Right atrium auricular region (tissue), 2 donors: ENCODE results near the gene RPTOR. TPM values are rescaled to one million over a fixed set of nuclear protein-coding genes. Genes with fewer than 3 reads are reported as not detected.

Experiments
- DNase-seq: peaks from one replicate; pipeline ENCODE4 v3.0.0-alpha.2; 2019; ENCODE audit warnings: low spot score
- H3K27ac ChIP-seq, 2 donors: fragments of 200-600 bp; sonication (generic); 1 replicate in 1 of 2; 2 replicates in 1 of 2; pipeline ENCODE4 v1.5.1; 2016 to 2019
- H3K27me3 ChIP-seq, 2 donors: fragments of 200-600 bp; sonication (generic); one replicate each; pipeline versions ENCODE4 v1.5.1 to v1.6.0; 2017 to 2019
- H3K36me3 ChIP-seq: fragments of 200-600 bp; sonication (generic); one replicate; pipeline ENCODE4 v1.5.1; 2016
- H3K4me1 ChIP-seq, 2 donors: fragments of 200-600 bp; sonication (generic); one replicate each; pipeline versions ENCODE4 v1.5.1 to v1.6.0; 2017 to 2019
- H3K4me3 ChIP-seq, 2 donors: fragments of 200-600 bp; sonication (generic); 1 replicate in 1 of 2; 2 replicates in 1 of 2; pipeline ENCODE4 v1.5.1; 2017 to 2019; ENCODE audit warnings: mild to moderate bottlenecking in 1 of 2, moderate library complexity in 1 of 2
- H3K9me3 ChIP-seq, 2 donors: fragments of 200-600 bp; sonication (generic); one replicate each; pipeline ENCODE4 v1.5.1; 2019
- CTCF ChIP-seq, 2 donors: fragments of 200-600 bp; sonication (generic); IDR thresholded peaks; one replicate each; pipeline ENCODE4 v1.5.1; 2019; ENCODE audit warnings: antibody characterized with exemption in 2 of 2
- total RNA-seq, 2 donors: library from RNA; depleted of rRNA; stranded (reverse); fragments of >200 nt; gene quantifications; one replicate each; pipeline ENCODE4 v1.1.0, GENCODE V29; 2016

RPTOR gene
- total RNA-seq, 2 donors from 2014 or later, result 19.9 to 22.6 TPM

DNA sequence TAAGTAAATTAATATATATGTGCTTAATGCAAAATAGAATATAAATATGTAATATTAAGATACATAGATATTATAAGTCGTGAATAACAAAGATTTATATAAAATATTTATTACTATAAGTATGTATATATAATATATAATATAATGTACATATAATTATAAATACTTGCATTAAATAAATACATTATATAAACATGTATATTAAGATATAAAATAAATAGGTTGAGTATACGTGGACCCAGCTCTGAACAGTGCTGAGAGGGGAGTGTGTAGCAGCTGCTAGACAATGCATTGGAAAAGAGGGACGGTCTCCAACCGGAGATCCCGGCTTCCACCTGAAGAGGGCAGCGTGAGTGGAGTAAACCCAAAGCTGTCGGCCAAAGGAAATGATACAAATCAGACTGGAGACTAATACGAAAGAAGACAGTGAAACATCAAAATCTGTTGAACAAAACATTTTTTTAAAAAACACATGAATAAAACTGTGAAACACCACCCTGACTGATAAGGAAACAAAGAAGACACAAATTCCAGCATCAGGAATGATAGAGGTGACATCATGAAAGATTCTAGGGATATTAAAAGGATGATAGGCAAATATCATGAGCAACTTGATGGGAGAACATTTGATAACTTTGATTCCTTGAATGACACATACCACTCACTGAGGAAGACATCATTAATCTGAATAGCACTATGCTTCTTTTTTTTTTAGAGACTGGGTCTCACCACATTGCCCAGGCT is 321.6 kb downstream of the RPTOR start:
- no peak overlapping the region for H3K4me3 ChIP-seq
- no peaks in the 10 kb centered on the region for H3K27me3 ChIP-seq
- TF ChIP-seq CTCF (IDR thresholded peaks at IDR 0.05), result peak; percentile 34 to 76
- H3K9me3 ChIP-seq, result no peaks in the 10 kb centered on the region
- H3K4me1 ChIP-seq, result peaks cover 0 to under 1% of the 10 kb centered on the region in 2 donors
- peak; percentile 66 for DNase-seq
- H3K36me3 ChIP-seq, result no peaks in the 10 kb centered on the region
- no peak overlapping the region for H3K27ac ChIP-seq

DNA sequence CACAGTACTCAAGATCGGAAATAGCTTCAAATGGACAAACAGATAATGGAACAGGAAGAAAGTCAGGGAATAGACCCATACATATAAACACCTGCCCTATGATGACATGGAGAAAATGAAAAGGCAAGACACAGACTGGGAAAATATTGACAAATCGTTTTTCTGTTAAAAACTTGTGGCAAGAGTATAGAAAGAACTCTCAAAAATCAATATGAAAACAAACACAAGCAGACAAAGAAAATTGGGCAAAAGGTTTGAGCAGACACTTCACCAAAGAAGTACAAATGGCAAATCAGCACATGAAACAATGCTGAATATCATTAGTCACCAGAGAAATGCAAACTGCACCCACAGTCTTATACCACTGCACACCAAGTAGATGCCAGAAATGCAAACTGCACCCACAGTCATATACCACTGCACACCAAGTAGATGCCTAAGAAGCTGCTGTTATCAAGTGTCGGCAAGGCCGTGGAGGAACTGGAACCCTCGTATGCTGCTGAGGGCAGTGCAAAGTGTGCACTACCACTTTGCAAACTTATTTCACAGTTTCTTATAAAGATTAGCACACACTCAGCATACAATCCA is 323.5 kb downstream of the RPTOR start:
- Histone ChIP-seq H3K4me1 (peaks cover 0 to 19% of the 10 kb centered on the region in 2 donors), H3K27ac (no peak overlapping the region), H3K9me3 (no peaks in the 10 kb centered on the region), H3K4me3 (no peak overlapping the region), H3K27me3 (no peaks in the 10 kb centered on the region), H3K36me3 (no peaks in the 10 kb centered on the region)
- DNase-seq, result no peak
- TF ChIP-seq CTCF (IDR thresholded peaks at IDR 0.05), result no peak

DNA sequence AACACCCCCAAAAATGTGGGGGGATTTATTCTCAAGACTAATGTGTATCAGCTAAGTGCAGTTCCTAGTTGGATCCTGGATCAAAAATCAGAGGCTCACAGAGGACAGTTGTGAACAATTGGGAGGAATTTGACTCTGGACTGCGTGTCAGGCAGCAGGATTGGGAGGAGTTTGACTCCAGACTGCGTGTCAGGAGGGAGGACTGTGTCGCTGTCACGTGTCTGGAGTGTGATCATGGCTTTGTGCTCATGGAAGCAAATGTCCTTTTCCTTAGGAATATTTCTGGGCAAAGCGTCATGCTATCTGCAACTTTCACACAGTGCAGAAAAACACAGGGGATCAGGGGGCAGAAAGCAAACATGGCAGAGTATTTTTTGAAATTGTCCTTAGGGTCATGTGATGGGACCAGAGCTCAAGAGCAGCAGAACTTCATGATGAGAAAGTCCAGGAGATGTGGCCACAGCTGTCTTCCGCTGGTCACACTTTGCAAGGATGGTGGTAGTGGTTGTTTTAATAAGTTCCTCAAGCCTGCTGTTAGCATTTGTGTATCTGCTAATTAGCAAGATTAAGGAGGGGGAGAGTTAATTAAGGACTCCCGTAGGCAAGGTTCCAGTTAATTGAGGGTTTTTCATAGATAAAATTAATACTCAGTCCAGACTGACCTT is 325.0 kb downstream of the RPTOR start:
- H3K4me3 ChIP-seq, result no peak overlapping the region
- H3K36me3 ChIP-seq, result no peaks in the 10 kb centered on the region
- H3K27me3 ChIP-seq, result no peaks in the 10 kb centered on the region
- H3K4me1 ChIP-seq, result peaks cover 0 to 30% of the 10 kb centered on the region in 2 donors
- H3K27ac ChIP-seq, result no peak overlapping the region
- no peak for DNase-seq
- TF ChIP-seq CTCF (IDR thresholded peaks at IDR 0.05), result no peak
- no peaks in the 10 kb centered on the region for H3K9me3 ChIP-seq

- no peaks in the 10 kb centered on the region for H3K27me3 ChIP-seq
- peaks cover 0 to 30% of the 10 kb centered on the region in 2 donors for H3K4me1 ChIP-seq
- H3K27ac ChIP-seq, result no peak overlapping the region
- DNase-seq, result no peak
- no peaks in the 10 kb centered on the region for H3K36me3 ChIP-seq
- no peak overlapping the region for H3K4me3 ChIP-seq
- TF ChIP-seq CTCF (IDR thresholded peaks at IDR 0.05), result no peak
- no peaks in the 10 kb centered on the region for H3K9me3 ChIP-seq
Observed at GRCh38 chr17:80870401-80870800, 325.8 kb downstream of the RPTOR start.

DNA sequence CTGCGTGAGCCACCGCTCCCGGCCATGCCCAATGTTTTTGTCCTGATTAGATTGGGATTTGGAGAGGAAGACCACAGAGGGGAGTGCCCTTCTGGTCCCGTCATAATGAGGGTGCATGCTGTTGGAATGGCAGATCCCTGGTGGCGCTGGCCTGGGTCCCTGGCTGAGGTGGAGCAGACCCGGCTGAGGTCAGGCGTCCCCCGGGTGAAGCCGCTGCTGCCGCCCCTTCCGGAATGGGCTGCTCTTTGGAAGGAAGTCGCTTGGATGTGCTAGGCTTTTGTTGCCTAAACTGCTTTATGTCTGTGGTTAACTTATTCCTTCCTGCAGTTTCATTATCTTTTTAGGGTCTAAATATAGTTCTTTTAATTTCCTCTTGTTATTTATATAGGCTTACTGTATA is 326.7 kb downstream of the RPTOR start:
- TF ChIP-seq CTCF (IDR thresholded peaks at IDR 0.05), result no peak
- no peak overlapping the region for H3K4me3 ChIP-seq
- H3K36me3 ChIP-seq, result no peaks in the 10 kb centered on the region
- no peaks in the 10 kb centered on the region for H3K9me3 ChIP-seq
- H3K27ac ChIP-seq, result no peak overlapping the region
- no peaks in the 10 kb centered on the region for H3K27me3 ChIP-seq
- no peak for DNase-seq
- peaks cover 0 to 30% of the 10 kb centered on the region in 2 donors for H3K4me1 ChIP-seq
